Smooth muscle cell (in vitro differentiated cells): ENCODE results near the gene CD4. TPM values are rescaled to one million over a fixed set of nuclear protein-coding genes. Genes with fewer than 3 reads are reported as not detected.
A peak's percentile ranks its signal among the peaks of the same experiment; 100 is the strongest.

Source experiments
- DNase-seq: peaks from one replicate; lab custom pipeline; 2025; ENCODE audit not compliant: unreplicated experiment; lab: John Stamatoyannopoulos, UW
- H2AFZ ChIP-seq: fragments of 200-600 bp; sonication (generic); 2 replicates; pipeline ENCODE4 v1.6.0; 2016; ENCODE audit warnings: antibody characterized with exemption, low read depth, mild to moderate bottlenecking
- H3F3A ChIP-seq: fragments of 200-600 bp; sonication (generic); 2 replicates; pipeline ENCODE4 v1.6.0; 2017; ENCODE audit warnings: antibody characterized with exemption, low read depth
- H3K27ac ChIP-seq: fragments of 200-600 bp; sonication (generic); 2 replicates; pipeline ENCODE4 v1.5.1; 2016; ENCODE audit warnings: low read depth, mild to moderate bottlenecking
- H3K27me3 ChIP-seq: fragments of 200-600 bp; sonication (generic); 2 replicates; pipeline ENCODE4 v1.6.1; 2016; ENCODE audit warnings: low read depth, mild to moderate bottlenecking
- H3K36me3 ChIP-seq: fragments of 200-600 bp; sonication (generic); 2 replicates; pipeline ENCODE4 v1.5.1; 2016; ENCODE audit warnings: low read depth
- H3K4me1 ChIP-seq: fragments of 200-600 bp; sonication (generic); 2 replicates; pipeline ENCODE4 v1.5.1; 2016; ENCODE audit warnings: low read depth
- H3K4me2 ChIP-seq: fragments of 200-600 bp; sonication (generic); 2 replicates; pipeline ENCODE4 v1.6.0; 2016; ENCODE audit warnings: mild to moderate bottlenecking
- H3K4me3 ChIP-seq: fragments of 200-600 bp; sonication (generic); 2 replicates; pipeline ENCODE4 v1.5.1; 2016; ENCODE audit warnings: mild to moderate bottlenecking
- H3K79me2 ChIP-seq: fragments of 200-600 bp; sonication (generic); 2 replicates; pipeline ENCODE4 v1.6.0; 2016; ENCODE audit warnings: low read depth, mild to moderate bottlenecking
- H3K9ac ChIP-seq: fragments of 200-600 bp; sonication (generic); 2 replicates; pipeline ENCODE4 v1.6.0; 2016; ENCODE audit warnings: low read depth
- H3K9me3 ChIP-seq: fragments of 200-600 bp; sonication (generic); replicated peaks from 2 replicates; pipeline ENCODE4 v1.5.1; 2016; ENCODE audit warnings: low read depth
- H4K20me1 ChIP-seq: fragments of 200-600 bp; sonication (generic); 2 replicates; pipeline ENCODE4 v1.6.0; 2016; ENCODE audit warnings: low read depth
- WGBS: methylation state at CpG from one replicate; pipeline ENCODE4 v1.1.7; 2016; ENCODE audit warnings: low lambda C conversion rate; 5-methylcytosine and 5-hydroxymethylcytosine counted together
- polyA plus RNA-seq: library from polyadenylated mRNA; unstranded; fragments of >200 nt; fragmentation: Nextera tagmentation; extraction: Ambion mirVana; gene quantifications from 2 replicates; pipeline ENCODE4 v1.2.1, GENCODE V29; 2016
- total RNA-seq: library from RNA; depleted of rRNA; stranded (reverse); fragments of >200 nt; gene quantifications from 2 replicates; pipeline ENCODE4 v1.2.3, GENCODE V29; 2014
- TF ChIP-seq, protein P1 (sequence below): fragments of 200-600 bp; sonication (generic); IDR thresholded peaks from 2 replicates; pipeline ENCODE4 v1.5.1; 2017; ENCODE audit warnings: borderline replicate concordance, mild to moderate bottlenecking, antibody characterized with exemption; ENCODE audit not compliant: insufficient read depth, poor library complexity, severe bottlenecking

Gene CD4
- total and polyA plus RNA-seq, 2 experiments from 2014 or later: 0.13 to 2.5 TPM

DNA sequence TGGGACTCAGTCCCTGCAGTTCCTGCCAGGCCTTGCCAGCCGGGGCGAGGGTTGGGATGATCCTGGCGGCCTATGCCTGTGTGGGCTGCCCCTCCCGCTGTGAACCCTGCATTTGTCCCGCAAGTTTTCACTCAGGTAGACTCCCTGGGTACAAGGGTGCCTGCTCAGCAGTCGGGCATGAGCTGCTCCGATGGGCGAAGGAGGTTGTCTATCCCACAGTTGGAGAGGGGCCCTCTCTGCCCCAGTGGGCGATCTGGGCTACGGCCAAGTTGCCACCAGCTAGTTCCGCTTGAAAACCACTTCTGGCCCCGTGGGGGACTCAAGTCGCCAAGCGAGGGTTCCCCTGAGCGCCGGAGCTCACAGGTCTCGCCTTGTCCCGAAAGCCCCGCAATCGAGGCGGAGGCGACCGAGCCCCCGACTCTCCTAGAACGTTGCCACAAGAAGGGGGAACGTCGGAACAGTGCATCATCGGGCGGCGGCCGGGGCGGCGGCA, 77.6 kb downstream of the CD4 start:
- no peaks in the 10 kb centered on the region for H3K27me3 ChIP-seq
- DNase-seq: no peak
- H3K4me1 ChIP-seq: peaks cover 6% of the 10 kb centered on the region
- H3K4me2 ChIP-seq: peak overlapping the region; percentile 97
- peaks cover 20% of the 10 kb centered on the region for H3K79me2 ChIP-seq
- H3K4me3 ChIP-seq: peak overlapping the region; percentile 99
- H2AFZ ChIP-seq: peak overlapping the region; percentile 72
- peaks cover 45% of the 10 kb centered on the region for H4K20me1 ChIP-seq
- H3K36me3 ChIP-seq: no peaks in the 10 kb centered on the region
- WGBS: 7% methylated on average over 33 of the region's 33 CpGs
- peak overlapping the region; percentile 52 for H3K9ac ChIP-seq
- no peaks in the 10 kb centered on the region for H3K9me3 ChIP-seq
- TF ChIP-seq, protein P1, sequence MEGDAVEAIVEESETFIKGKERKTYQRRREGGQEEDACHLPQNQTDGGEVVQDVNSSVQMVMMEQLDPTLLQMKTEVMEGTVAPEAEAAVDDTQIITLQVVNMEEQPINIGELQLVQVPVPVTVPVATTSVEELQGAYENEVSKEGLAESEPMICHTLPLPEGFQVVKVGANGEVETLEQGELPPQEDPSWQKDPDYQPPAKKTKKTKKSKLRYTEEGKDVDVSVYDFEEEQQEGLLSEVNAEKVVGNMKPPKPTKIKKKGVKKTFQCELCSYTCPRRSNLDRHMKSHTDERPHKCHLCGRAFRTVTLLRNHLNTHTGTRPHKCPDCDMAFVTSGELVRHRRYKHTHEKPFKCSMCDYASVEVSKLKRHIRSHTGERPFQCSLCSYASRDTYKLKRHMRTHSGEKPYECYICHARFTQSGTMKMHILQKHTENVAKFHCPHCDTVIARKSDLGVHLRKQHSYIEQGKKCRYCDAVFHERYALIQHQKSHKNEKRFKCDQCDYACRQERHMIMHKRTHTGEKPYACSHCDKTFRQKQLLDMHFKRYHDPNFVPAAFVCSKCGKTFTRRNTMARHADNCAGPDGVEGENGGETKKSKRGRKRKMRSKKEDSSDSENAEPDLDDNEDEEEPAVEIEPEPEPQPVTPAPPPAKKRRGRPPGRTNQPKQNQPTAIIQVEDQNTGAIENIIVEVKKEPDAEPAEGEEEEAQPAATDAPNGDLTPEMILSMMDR: no peak
- peak overlapping the region; percentile 76 for H3K27ac ChIP-seq
- H3F3A ChIP-seq: peaks cover 57% of the 10 kb centered on the region

DNA sequence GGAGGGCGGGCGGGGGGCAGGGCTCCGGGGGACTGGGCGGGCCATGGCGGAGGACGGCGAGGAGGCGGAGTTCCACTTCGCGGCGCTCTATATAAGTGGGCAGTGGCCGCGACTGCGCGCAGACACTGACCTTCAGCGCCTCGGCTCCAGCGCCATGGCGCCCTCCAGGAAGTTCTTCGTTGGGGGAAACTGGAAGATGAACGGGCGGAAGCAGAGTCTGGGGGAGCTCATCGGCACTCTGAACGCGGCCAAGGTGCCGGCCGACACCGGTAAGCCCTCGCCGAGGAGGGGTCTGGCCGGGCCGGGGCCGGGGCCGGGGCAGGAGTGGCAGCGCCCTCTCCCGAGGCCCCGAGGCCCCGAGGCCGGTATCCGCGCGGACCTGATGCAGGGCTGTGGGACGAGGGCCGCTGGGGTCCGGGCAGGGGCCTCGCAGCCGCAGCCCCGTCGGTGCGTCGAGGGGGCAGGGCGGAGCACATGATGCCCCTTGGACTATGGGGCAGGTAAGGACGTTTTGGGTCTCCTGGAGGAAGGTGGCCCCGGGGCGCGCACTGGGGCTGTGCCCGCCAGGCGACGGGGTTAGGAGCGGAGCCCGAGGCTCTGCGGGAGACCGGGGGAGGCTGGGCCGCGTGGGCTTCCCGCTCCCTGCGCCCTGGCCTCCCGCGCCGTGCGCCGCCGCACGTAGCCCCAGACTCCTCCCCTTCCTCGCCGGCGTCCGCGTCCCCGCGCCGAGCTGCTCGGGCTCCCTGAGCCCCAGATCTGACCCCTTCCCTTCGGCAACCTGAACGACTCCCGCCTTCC, 78.3 kb downstream of the CD4 start, which contains the start of gene TPI1:
Gene TPI1, plus strand, starts transcription at position 119 of the 798 bp plus-strand sequence. Its CDS starts 36 bp downstream, at position 155.
- Histone ChIP-seq H3K4me2 (peak within 1 kb of the TSS; percentile 97), H3K36me3 (no peaks in the 10 kb centered on the region), H4K20me1 (peaks cover 47% of the 10 kb centered on the region), H2AFZ (peak within 1 kb of the TSS; percentile 72), H3K27me3 (no peaks in the 10 kb centered on the region), H3K4me1 (peaks cover 8% of the 10 kb centered on the region), H3K79me2 (peaks cover 20% of the 10 kb centered on the region), H3K9me3 (no peaks in the 10 kb centered on the region), H3K4me3 (peak within 1 kb of the TSS; percentile 99), H3F3A (peaks cover 58% of the 10 kb centered on the region), H3K27ac (peak within 1 kb of the TSS; percentile 76), H3K9ac (peak within 1 kb of the TSS; percentile 94)
- TF ChIP-seq, protein P1: peak; percentile 12
- peak; percentile 68 for DNase-seq
- 2% methylated on average over 59 of the region's 86 CpGs for WGBS

DNA sequence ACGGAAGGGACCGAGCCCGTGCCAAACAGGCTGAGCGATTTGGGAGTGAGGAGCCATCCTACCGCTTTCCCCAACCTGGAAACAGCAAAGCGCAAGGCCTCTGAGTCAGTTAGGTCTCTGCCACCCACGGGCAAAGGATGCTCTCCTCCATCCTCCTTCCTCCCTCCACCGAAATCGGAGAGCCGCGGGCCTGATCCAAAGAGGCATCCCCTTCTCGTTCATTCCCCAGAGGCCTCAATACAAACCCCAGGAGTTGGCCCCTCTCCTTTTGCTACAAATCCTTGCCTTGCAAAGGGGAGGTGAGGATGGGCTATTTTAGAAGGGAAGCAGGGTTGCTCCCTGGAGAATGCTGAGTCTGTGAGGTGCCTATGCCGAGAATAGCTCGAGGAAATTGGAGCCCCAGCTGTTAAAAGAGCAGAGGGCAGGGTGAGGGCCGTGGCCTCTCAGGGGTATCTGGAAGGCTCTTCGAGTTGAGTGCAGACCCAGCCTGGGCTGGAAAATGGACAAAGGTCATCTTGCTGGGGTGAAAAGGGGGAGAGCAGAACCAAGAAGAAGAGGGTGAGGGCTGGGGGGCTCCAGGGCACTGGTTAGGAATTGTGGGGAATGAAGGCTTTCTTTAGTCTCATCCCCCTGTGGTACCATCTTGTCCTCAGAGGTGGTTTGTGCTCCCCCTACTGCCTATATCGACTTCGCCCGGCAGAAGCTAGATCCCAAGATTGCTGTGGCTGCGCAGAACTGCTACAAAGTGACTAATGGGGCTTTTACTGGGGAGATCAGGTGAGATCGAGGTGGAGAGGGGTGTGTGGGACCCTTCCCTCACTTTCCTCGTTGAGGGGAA, 79.1 kb downstream of the CD4 start:
- DNase-seq: no peak
- TF ChIP-seq, protein P1: no peak
- 5% methylated on average over 22 of the region's 22 CpGs for WGBS
- H3K4me2 ChIP-seq: peak overlapping the region; percentile 97
- peak overlapping the region; percentile 99 for H3K4me3 ChIP-seq
- H3K9me3 ChIP-seq: no peaks in the 10 kb centered on the region
- H2AFZ ChIP-seq: no peak overlapping the region
- H4K20me1 ChIP-seq: peaks cover 47% of the 10 kb centered on the region
- H3K4me1 ChIP-seq: peaks cover 8% of the 10 kb centered on the region
- peaks cover 53% of the 10 kb centered on the region for H3F3A ChIP-seq
- peak overlapping the region; percentile 94 for H3K9ac ChIP-seq
- H3K27me3 ChIP-seq: no peaks in the 10 kb centered on the region
- peaks cover 20% of the 10 kb centered on the region for H3K79me2 ChIP-seq
- H3K27ac ChIP-seq: peak overlapping the region; percentile 76
- H3K36me3 ChIP-seq: no peaks in the 10 kb centered on the region
